GM19372 (cell line): ENCODE measurements around the gene HOOK2.

Source experiments
- ATAC-seq: cut with Tn5 transposase; IDR thresholded peaks from one replicate; pipeline ENCODE4 v1.9.1; 2021; ENCODE audit warnings: mild to moderate bottlenecking, low read depth, moderate library complexity; ENCODE audit not compliant: unreplicated experiment

The HOOK2 gene

GRCh38 chr19:12794196-12794941 lies 19.0 kb upstream of the HOOK2 start:
- ATAC-seq = no peak

GRCh38 chr19:12793290-12794195 lies 18.2 kb upstream of the HOOK2 start:
- ATAC-seq = peak; percentile 37

- no peak for ATAC-seq
Observed at GRCh38 chr19:12792853-12793289, 17.5 kb upstream of the HOOK2 start.

GRCh38 chr19:12792051-12792852 lies 16.9 kb upstream of the HOOK2 start:
- ATAC-seq = no peak

- peak; percentile 25 for ATAC-seq
Observed at GRCh38 chr19:12791345-12792050, 16.1 kb upstream of the HOOK2 start, which contains the start of gene JUNB. Gene JUNB (plus strand): TSS chr19:12791486. CDS start chr19:12791772, 286 bp downstream.

GRCh38 chr19:12790628-12791344 lies 15.4 kb upstream of the HOOK2 start:
- ATAC-seq = no peak

GRCh38 chr19:12789904-12790619 lies 14.7 kb upstream of the HOOK2 start:
- ATAC-seq = peak; percentile 36

- no peak for ATAC-seq
Observed at GRCh38 chr19:12789098-12789903, 13.9 kb upstream of the HOOK2 start.

GRCh38 chr19:12788682-12789097 lies 13.3 kb upstream of the HOOK2 start:
- no peak for ATAC-seq

GRCh38 chr19:12788042-12788681 lies 12.8 kb upstream of the HOOK2 start:
- ATAC-seq = no peak

- ATAC-seq = no peak
Observed at GRCh38 chr19:12787458-12787857, 12.1 kb upstream of the HOOK2 start.

GRCh38 chr19:12786952-12787351 lies 11.6 kb upstream of the HOOK2 start:
- ATAC-seq = no peak

- no peak for ATAC-seq
Observed at GRCh38 chr19:12786141-12786870, 11.0 kb upstream of the HOOK2 start.

GRCh38 chr19:12785431-12786031 lies 10.2 kb upstream of the HOOK2 start:
- no peak for ATAC-seq

- no peak for ATAC-seq
Observed at GRCh38 chr19:12784871-12785430, 9.6 kb upstream of the HOOK2 start.

- no peak for ATAC-seq
Observed at GRCh38 chr19:12784394-12784870, 9.1 kb upstream of the HOOK2 start.
